Thymus (tissue), 11 donors: ENCODE results near the gene TMCC3. TPM values are rescaled to one million over a fixed set of nuclear protein-coding genes. Genes with fewer than 3 reads are reported as not detected.
"Not testable (repeated sequence)": the region's sequence is repeated elsewhere in the genome, so short reads cannot be mapped to it uniquely, and the experiment has no call there.

ENCODE experiments used
- DNase-seq, 9 donors: peaks; one replicate each; pipeline ENCODE4 v3.0.0-alpha.2; 2013; ENCODE audit warnings: low spot score in 9 of 9, low read depth in 6 of 9, missing footprints in 1 of 9
- H3K27ac ChIP-seq, 2 donors: one replicate each; pipeline ENCODE4 v1.5.1; 2013; ENCODE audit warnings: control low read depth in 1 of 2, low read depth in 1 of 2, low read length in 1 of 2, mild to moderate bottlenecking in 1 of 2, moderate library complexity in 1 of 2
- H3K27me3 ChIP-seq, 2 donors: one replicate each; pipeline ENCODE4 v1.5.1; 2013; ENCODE audit warnings: low read length in 1 of 2; ENCODE audit not compliant: control insufficient read depth in 2 of 2, insufficient read depth in 1 of 2
- H3K36me3 ChIP-seq, 2 donors: one replicate each; pipeline ENCODE4 v1.5.1; 2013; ENCODE audit warnings: low read length in 1 of 2, mild to moderate bottlenecking in 1 of 2, moderate library complexity in 1 of 2; ENCODE audit not compliant: control insufficient read depth in 2 of 2, insufficient read depth in 2 of 2
- H3K4me1 ChIP-seq, 2 donors: one replicate each; pipeline ENCODE4 v1.5.1; 2013; ENCODE audit warnings: low read length in 2 of 2; ENCODE audit not compliant: control insufficient read depth in 2 of 2, insufficient read depth in 2 of 2
- H3K4me3 ChIP-seq, 2 donors: one replicate each; pipeline ENCODE4 v1.5.1; 2013; ENCODE audit warnings: low read length in 2 of 2, control low read depth in 1 of 2, mild to moderate bottlenecking in 1 of 2
- H3K9me3 ChIP-seq, 2 donors: one replicate each; pipeline ENCODE4 v1.5.1; 2013; ENCODE audit warnings: low read length in 1 of 2, mild to moderate bottlenecking in 1 of 2; ENCODE audit not compliant: control insufficient read depth in 2 of 2, insufficient read depth in 1 of 2
- WGBS: extraction: QIAGEN DNeasy Blood & Tissue Kit; methylation state at CpG from one replicate; pipeline ENCODE4 v1.1.7; 2013; 5-methylcytosine and 5-hydroxymethylcytosine counted together
- polyA plus RNA-seq: library from polyadenylated mRNA; stranded (reverse); fragments of 200-250 nt; gene quantifications from one replicate; pipeline ENCODE4 v1.2.3, GENCODE V29; 2013
- total RNA-seq: library from RNA; stranded (reverse); fragments of 120-200 nt; gene quantifications from one replicate; pipeline ENCODE4 v1.2.4, GENCODE V29; 2013
- donor health status: healthy.

TMCC3 gene
- total and polyA plus RNA-seq, 2 donors = 3.0 to 4.0 TPM

- H3K27ac ChIP-seq = no peak overlapping the region
- no peak overlapping the region for H3K4me3 ChIP-seq
- no peaks in the 10 kb centered on the region for H3K4me1 ChIP-seq
- no peaks in the 10 kb centered on the region for H3K27me3 ChIP-seq
- H3K9me3 ChIP-seq = no peaks in the 10 kb centered on the region
- no peak for DNase-seq
- 83% methylated on average over 4 of the region's 4 CpGs for WGBS
- H3K36me3 ChIP-seq = no peaks in the 10 kb centered on the region
Measured at GRCh38 chr12:94599189-94599588, 51.2 kb downstream of the TMCC3 start.

GRCh38 chr12:94597268-94597667, 53.1 kb downstream of the TMCC3 start:
- Histone ChIP-seq H3K27ac (no peak overlapping the region), H3K27me3 (no peaks in the 10 kb centered on the region), H3K9me3 (no peaks in the 10 kb centered on the region), H3K4me1 (no peaks in the 10 kb centered on the region), H3K36me3 (no peaks in the 10 kb centered on the region), H3K4me3 (no peak overlapping the region)
- no peak for DNase-seq
- WGBS = 96% methylated on average over 5 of the region's 5 CpGs

DNA sequence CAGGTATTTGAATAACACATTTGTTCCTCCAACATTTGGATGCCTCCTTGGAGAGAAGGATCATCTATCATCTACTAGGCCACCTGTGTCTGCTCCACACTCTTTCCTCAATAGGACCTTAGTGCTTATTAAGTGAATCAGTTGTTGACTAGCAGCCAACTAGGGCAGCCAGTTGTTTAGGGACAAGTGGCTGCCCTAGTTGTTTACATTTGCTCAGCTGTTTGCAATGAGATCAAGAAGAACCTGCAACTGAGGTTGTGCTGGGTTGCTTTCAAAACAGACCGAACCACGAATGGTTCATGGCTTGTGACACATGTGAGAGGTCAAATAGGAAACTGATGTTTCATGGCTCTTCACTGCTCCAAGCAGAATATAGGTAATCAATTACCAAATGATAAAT, 53.8 kb downstream of the TMCC3 start:
- no peak overlapping the region for H3K4me3 ChIP-seq
- no peaks in the 10 kb centered on the region for H3K27me3 ChIP-seq
- H3K4me1 ChIP-seq = no peaks in the 10 kb centered on the region
- DNase-seq = no peak
- no peak overlapping the region for H3K27ac ChIP-seq
- H3K9me3 ChIP-seq = no peaks in the 10 kb centered on the region
- H3K36me3 ChIP-seq = no peaks in the 10 kb centered on the region
- WGBS = 96% methylated on average over 2 of the region's 2 CpGs

DNA sequence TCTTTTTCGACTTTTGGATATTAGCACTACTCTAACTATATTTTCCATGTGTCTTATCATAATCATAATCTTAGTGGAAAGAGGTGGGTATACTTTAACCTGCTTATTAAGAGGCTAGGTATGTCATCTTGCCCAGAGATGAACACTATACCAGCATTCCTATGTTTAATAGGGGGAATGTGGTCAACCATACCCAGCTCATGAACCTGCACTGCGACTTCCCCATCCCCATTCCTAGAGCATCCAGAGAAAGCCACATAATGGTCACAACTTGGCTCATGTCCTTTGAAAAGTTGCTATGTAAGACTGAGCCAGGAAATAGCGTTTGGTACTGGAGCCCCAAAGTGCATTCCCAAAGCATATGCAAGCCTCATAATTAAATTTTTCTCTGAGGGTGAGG, 55.2 kb downstream of the TMCC3 start:
- H3K4me1 ChIP-seq = no peaks in the 10 kb centered on the region
- H3K27ac ChIP-seq = no peak overlapping the region
- WGBS = 95% methylated on average over 3 of the region's 3 CpGs

GRCh38 chr12:94594443-94594825, 55.9 kb downstream of the TMCC3 start:
- Histone ChIP-seq H3K36me3 (no peaks in the 10 kb centered on the region), H3K4me1 (no peaks in the 10 kb centered on the region), H3K9me3 (no peaks in the 10 kb centered on the region), H3K4me3 (no peak overlapping the region), H3K27me3 (no peaks in the 10 kb centered on the region), H3K27ac (no peak overlapping the region)
- no peak for DNase-seq
- 93% methylated on average over 3 of the region's 3 CpGs for WGBS

More for the DNA sequence above, 55.2 kb downstream of the TMCC3 start:
- no peak overlapping the region for H3K4me3 ChIP-seq
- DNase-seq = no peak
- H3K9me3 ChIP-seq = no peaks in the 10 kb centered on the region
- no peaks in the 10 kb centered on the region for H3K27me3 ChIP-seq
- no peaks in the 10 kb centered on the region for H3K36me3 ChIP-seq

DNA sequence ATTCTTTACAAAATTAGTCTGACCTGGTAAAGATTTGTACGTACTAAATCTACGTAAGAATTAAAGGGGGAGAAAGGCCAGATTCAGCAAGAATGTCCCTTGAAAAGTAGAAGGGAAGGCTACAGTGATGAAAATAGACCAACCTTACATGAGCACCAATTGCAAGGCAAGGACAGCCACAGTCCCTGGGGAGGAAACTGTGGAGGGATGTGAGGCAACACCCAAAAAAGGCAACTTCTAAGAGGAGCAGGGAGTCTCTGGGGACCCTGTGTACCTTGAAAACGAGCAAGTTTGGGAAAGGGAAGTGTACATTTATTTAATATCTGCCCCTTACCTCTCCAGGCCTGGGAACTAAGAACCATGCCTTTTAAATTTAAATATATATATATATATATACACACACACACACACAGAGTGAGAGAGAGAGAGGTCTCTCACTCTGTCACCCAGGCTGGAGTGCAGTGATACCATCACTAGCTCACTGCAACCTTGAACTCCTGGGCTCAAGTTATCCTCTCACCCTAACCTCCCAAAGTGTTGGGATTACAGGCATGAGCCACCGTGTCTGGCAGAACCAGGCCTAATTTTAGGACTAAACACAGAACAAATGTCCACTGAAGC, 56.4 kb downstream of the TMCC3 start:
- H3K4me3 ChIP-seq = no peak overlapping the region
- no peak overlapping the region for H3K27ac ChIP-seq
- H3K4me1 ChIP-seq = no peaks in the 10 kb centered on the region

DNA sequence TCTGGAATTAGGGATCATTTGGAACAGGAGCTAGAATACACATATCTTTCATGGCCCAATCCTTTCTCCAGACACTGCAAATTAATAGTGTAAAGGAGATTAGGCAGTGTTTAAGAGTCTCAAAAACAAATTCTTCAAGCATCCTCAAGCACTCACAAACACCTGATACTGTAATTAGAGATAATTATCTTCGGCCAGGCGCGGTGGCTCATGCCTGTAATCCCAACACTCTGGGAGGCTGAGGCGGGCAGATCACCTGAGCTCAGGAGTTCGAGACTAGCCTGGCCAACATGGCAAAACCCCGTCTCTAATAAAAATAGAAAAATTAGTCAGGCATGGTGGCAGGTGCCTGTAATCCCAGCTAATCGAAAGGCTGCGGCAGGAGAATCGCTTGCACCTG, 57.6 kb downstream of the TMCC3 start:
- H3K9me3 ChIP-seq, H3K4me3 ChIP-seq, H3K36me3 ChIP-seq, H3K27me3 ChIP-seq, DNase-seq, H3K4me1 ChIP-seq, H3K27ac ChIP-seq: not testable (repeated sequence)
- WGBS = 93% methylated on average over 9 of the region's 9 CpGs

More for the DNA sequence above, 56.4 kb downstream of the TMCC3 start:
- WGBS = 74% methylated on average over 4 of the region's 4 CpGs
- Histone ChIP-seq H3K9me3 (no peaks in the 10 kb centered on the region), H3K36me3 (no peaks in the 10 kb centered on the region), H3K27me3 (no peaks in the 10 kb centered on the region)
- DNase-seq = no peak

GRCh38 chr12:94592080-94592479, 58.3 kb downstream of the TMCC3 start:
- Histone ChIP-seq H3K9me3 (no peaks in the 10 kb centered on the region), H3K4me1 (no peaks in the 10 kb centered on the region), H3K27me3 (no peaks in the 10 kb centered on the region), H3K4me3 (no peak overlapping the region), H3K36me3 (no peaks in the 10 kb centered on the region), H3K27ac (no peak overlapping the region)
- no peak for DNase-seq
- 96% methylated on average over 6 of the region's 6 CpGs for WGBS

DNA sequence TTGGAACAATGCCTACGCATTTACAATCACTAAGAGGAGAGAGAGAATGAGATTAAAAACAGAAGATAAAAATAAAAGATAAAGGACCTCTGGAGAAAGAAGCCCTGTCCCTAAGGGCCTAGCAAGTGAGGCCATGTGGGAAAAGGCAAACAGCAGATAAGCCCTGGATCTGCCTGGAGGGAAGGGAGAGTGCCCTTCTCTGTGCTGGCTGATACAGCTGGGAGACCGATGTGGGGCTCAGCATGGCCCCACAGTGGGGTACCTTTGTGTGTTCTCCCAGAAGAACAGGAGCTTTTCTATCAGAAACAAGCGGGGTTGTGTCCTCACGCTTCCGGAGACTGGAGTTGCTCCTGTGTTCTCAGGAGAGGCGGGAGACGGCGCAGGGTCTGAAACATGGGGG, 59.9 kb downstream of the TMCC3 start:
- Histone ChIP-seq H3K4me3 (no peak overlapping the region), H3K9me3 (no peaks in the 10 kb centered on the region), H3K27me3 (no peaks in the 10 kb centered on the region), H3K36me3 (no peaks in the 10 kb centered on the region), H3K27ac (no peak overlapping the region), H3K4me1 (no peaks in the 10 kb centered on the region)
- WGBS = 98% methylated on average over 8 of the region's 8 CpGs
- DNase-seq = no peak

DNA sequence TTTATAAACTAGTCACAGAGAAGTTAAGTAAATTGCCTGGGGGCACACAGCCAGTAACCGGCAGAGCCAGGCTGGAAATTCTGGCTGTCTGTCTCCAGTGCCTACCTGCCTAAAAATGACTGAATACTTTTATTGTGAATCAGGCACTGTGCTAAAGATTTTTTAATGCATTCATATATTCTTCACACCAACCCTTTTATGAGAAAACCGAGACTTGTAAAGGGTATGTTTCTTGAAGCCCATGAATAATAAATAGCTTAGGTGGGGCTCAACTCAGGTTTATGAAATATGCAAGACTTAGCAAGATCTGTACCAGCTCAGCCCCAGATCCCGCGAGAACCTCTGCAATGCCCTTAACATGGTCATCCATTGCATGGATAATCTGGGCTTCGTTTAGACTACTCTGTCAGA, 60.8 kb downstream of the TMCC3 start:
- Histone ChIP-seq H3K27me3 (no peaks in the 10 kb centered on the region), H3K36me3 (no peaks in the 10 kb centered on the region), H3K4me3 (no peak overlapping the region), H3K4me1 (no peaks in the 10 kb centered on the region), H3K9me3 (no peaks in the 10 kb centered on the region), H3K27ac (no peak overlapping the region)
- 98% methylated on average over 5 of the region's 5 CpGs for WGBS
- no peak for DNase-seq
